Measurements from ENCODE around the gene CIB4.

GRCh38 chr2:26540306-26540705 lies 100.9 kb downstream of the CIB4 start:
- TF ChIP-seq CTCF (IDR thresholded peaks at IDR 0.05) (no peak), POLR2A (IDR thresholded peaks at IDR 0.05) (no peak)

Measured in ovary (tissue), 3 donors.